DMS153 (cell line): ENCODE measurements around the gene TGFBR3.
"Not testable (repeated sequence)": the region's sequence is repeated elsewhere in the genome, so short reads cannot be mapped to it uniquely, and the experiment has no call there.

Experiments used
- DNase-seq: peaks from one replicate; lab custom pipeline; 2025; lab: John Stamatoyannopoulos, UW

Gene TGFBR3

DNA sequence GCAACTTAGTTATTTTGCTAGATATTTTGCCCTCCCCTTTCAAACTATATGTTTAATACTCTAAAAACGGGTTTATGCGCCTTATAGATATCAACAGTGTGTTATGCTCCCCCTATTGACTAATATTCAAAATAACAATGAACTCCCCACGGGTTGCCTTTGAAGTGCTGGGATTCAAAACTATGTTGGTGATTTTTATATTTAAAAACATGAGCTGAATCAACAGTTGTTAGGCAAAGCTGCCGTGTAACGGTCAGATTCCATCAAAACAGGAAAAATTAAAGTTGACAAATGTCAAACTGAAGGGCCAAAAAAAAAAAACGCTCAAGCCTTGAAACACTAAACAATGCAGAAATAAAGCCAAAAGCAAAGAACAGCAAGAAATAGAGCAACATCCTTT, 2.5 kb downstream of the TGFBR3 start:
- DNase-seq, result no peak

DNA sequence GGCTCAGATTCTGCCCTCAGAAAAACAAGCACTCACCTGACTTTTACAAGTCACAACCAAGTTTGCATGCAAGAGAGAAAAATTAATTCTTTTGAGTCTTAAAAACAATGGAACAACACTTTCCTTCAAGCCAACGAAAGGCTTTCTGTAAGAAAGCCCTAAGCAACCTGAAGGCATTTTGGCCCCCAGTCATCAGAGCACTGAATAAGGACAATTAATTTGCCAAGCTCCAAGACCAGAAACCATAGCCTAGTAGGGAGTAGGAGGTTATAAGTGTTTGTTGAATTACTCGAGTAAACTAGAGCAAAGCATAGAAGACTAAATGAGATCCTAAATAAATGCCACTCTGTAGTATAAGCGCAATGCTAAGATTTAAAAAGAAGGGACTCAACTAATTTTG, 4.7 kb downstream of the TGFBR3 start:
- no peak for DNase-seq

DNA sequence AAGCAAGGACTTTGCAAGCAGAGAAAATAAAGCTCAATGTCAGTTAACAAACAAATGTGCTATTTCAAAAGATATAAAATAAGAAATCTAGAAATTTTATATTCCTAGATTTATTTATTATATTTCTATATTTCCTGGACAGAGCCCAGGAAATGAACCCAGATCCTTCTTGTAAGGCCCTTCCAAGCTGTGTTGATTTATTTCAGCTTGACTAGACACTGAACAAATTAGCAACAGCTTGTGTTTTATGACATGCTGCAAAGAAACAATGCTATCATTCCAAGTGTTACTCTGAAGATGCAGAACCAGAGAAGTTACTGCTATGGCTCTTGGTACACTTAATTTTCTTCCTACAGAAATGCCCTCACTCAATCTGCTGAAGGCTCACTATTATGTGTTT, 6.2 kb downstream of the TGFBR3 start:
- DNase-seq, result no peak

DNA sequence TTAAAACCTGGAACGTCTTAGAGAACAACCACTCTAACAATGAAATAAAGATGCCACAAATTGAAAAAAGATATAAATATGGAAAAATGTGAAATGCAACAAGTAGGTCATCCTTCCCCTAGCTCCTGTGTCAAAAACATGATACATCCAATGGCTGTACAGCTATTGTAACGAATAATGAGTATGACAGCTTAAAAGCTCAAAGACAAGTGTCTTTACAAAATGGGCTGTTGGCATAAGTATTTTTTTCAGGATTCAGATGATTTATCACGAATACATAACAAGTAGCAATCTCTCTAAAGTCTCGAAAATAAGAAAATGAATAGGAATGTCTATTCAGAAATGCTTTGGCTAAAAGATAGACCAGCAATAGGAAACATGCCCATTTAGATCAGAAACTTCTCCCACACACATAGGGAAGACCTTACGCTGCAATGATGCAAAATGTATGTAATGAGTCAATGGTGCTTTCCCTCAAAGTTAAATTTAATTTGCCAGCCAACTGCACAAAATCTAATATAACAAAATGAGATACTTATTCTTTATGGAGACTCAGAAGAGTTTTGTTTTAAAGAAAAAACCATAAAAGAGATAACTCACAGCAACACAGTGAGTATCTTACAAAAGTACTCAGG, 8.3 kb downstream of the TGFBR3 start:
- no peak for DNase-seq

DNA sequence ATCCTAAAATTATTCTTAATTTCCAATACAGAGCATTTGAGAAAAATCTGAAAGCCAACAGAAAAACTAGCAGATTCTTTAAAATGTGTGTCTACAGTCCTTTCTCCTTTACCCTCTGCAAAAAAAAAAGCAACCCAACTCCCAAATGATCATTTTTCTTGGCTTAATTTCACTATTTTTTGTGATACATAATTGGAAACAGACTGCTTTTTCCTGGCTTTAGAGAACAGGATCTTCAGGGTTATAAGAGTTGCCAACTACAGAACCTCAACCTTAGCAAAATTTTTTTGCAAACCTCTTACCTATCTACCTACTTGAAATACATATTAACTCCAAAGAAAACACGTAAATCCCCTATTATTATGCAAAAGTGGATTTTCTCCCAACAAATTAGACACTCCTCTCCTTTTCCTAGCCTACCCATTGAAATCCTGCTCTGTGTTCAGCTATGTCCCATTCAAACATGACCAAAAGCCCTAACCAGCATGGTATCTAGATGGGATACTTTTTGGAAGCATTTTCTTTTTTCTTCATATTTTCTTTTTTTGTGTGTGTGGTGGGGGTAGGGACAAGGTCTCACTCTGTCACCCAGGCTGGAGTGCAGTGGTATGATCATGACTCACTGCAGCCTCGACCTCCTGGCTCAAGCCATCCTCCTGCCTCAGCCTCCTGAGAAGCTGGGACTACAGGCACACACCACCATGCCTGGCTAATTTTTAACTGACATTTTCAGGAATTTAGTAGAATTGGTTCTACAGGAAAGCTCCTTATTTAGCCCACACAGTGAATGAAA, 9.0 kb downstream of the TGFBR3 start:
- DNase-seq, result no peak

DNA sequence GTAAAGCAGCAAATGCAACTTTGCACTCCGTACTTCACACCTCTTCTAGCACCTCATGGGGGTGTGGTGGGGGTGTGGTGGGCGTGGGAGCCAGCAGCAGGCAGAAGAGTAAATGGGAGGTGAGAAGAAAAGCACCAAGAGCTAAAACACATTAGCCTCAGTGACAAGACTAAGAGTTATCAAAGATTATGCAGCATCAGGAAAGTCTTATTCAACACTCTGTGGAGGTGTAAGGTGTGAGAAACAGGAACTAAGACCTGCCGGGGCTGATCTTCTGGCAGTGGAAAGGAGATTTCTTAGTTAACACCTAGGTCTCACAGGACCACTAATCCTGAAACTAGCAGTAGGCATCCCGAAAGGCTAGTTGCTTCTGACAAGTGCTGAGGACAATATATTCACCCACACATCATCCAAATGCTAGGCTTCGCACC, 9.9 kb downstream of the TGFBR3 start:
- DNase-seq, result no peak

DNA sequence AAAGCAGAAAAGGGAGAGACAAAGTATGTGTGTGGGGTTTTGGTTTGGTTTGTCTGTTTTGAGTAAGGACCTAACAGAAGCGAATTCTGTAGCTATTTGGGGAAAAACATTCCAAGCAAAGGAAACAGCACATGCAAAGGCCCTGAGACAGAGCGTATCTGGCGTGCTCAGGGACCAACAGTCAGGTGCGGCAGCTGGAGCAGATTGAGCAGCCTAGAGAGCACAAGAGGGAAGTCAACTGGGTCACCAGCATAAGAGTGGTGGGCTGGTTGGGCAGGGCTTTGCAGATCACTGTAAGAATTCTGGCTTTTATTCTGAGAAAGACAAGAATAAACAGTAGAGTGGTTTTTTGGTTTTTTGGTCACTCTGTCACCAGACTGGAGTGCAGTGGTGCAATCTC, 11.8 kb downstream of the TGFBR3 start:
- DNase-seq, result no peak

DNA sequence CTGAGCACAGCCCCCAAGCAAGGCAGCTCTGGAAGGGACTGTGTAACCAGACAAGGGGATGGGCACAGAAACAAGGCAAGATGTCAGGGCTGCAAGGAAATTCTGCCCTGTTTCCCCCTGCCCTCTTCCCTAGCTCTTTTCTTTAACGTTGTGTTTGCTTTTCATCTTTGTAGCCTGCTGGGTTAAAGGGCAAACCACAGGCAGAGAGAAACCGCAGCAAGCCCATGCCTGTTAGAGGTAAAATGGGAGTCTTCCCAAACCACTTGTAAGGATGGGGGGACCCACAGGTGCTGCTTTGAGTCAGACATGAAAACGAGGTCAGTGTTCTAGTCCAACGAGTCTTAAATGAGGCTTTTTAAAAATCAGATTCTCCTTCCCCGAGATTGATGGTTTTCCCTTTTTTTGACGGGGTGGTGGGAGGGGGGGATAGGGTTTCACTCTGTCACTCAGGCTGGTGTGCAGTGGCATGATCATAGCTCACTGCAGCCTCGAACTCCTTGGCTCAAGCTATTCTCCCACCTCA, 13.3 kb downstream of the TGFBR3 start:
- DNase-seq, result no peak

DNA sequence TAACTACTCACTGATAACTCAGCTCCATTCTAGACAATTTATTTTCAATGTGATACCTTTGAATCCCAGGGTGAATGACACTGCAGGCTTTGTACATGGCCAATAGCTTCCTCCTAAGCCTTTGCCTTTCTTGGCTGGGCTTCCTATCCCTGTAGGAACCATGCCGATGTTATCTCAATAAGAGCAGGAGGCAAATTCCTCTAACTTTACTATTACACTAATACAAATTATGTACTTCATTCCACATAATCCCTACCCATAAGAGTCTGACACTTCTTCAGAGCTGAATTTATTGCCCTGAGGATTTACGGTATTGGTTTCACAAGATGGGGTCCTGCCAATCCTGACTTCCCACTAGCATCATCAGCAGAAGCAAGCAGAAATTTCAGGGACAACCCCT, 14.0 kb downstream of the TGFBR3 start:
- DNase-seq, result no peak

DNA sequence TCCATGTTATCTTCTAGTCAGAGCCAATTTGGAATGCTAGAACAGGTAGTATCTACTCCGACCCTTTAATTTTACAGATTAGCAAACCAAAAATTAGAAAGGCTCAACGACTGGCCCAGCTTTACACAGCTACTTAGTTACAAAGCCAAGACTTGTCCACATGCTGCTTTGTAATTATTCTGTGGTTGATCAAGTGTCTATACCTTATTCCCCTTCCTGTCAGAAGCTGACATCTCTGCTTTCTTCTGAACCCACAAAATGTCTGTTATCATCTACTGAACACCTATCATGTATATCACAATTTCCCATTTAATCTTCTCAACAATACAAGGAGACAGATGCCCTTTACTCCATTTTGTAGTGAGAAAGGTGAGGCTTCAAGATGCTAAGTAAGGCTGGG, 15.6 kb downstream of the TGFBR3 start:
- DNase-seq, result no peak

DNA sequence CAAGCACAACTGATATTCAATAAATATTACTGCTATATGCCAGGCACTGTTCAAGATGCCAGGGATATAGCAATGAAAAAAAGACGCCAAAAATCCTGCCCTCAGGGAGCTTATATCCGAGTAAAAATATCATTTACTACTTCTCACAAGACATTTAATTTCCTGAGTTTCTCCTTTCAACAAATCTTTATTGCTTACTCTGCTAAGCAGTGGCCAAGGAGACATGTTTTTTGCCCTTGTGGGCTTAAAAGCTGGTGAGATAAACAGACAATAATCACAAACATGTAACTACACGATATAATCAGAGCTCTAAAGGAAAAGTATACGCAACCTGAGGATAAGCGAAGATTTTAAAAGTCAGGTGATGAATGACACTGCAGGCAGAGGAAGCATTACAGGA, 19.5 kb downstream of the TGFBR3 start:
- DNase-seq, result no peak

DNA sequence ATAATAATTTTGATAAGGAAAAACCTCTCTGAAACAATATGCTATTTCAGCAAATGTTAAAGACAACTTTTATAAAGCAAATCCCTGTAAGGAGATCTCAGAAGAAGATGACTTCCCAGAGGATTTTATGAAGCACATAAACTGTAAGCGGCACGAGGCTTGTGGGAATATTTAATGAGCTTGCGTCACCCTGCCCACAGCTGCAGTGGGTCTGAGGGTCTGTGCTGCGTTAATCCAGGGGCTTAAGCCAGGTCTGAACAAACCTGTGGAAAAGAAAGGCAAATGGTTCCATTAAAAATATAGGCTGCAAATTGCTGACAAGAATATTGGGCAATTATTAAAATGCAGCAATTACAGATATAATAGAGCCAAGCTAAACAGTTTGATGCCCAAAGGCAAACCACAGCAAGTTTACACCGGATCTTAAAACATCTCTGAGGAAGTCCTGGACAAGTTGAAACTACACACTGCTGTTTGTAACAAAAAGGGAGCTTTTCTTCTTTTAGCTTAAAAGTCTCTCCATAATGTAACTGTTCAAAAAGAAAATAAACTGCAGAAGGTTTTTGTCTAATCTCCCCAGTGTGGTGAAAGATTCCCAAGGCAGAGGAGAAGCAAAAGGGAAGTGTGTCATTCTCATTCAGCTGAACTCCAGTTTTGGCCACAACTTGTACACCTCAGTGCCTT, 21.8 kb downstream of the TGFBR3 start:
- no peak for DNase-seq

DNA sequence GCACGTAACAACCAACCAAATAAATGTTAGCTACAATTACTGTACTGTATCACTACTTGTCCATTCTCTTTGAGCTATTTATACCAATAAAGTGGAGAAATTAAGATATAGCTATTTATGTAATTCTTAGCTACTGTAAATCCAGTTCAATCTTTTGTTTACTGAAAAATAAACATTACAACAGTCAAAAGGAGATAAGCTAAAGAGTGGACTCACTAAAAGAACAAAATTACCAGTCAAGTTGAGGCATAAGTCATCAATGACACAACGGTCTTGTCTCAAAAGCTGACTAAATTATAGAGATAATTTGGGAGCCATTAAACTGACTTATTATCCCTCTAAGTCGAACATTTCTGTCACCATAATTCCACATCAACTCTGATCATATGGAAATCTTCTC, 22.5 kb downstream of the TGFBR3 start:
- DNase-seq, result no peak

DNA sequence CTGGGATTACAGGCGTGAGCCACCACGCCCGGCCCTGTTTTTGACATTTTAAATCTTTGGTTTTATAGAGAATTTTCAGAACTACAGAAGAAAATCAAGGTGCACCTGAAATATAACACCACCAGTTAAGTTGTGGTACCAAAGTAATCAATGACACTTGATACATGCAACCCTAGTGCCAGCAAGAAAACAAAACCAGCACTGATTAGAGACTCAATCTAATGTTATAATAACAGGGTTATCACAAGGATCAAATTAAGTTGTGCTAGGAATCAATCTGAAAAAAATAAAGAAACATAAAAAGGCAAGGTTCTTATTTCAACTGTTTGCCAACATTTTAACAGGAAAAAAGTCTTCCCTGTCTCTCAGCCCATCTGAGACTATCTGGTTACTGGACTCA, 23.8 kb downstream of the TGFBR3 start:
- DNase-seq, result no peak

DNA sequence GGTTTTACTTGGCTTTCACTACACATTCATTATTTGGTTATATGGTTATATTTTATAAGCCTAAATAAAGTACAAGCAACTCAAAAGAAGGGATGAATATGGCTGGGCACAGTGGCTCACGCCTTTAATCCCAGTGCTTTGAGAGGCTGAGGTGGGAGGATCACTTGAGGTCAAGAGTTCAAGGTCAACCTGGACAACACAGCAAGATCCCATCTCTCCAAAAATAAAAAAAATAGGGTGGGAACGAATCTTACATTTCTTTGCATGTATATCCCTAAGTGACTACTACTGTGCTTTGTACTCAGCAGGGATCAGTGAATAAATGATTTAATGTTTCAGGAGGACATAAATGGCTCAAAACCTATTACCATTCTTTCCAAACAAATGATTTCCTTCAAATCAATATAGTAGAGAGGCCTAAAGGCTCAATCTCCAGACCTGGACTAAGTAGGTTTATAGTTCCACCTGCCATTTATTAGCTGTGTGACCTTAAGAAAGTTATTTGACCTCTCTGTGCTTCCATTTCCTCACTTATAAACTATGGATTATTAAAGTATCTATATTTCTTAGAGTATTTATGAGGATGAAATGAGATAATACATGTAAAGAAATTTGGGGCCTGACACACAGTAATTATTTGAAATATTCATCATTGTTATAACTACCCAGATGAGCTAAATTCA, 28.3 kb downstream of the TGFBR3 start:
- DNase-seq, result no peak

DNA sequence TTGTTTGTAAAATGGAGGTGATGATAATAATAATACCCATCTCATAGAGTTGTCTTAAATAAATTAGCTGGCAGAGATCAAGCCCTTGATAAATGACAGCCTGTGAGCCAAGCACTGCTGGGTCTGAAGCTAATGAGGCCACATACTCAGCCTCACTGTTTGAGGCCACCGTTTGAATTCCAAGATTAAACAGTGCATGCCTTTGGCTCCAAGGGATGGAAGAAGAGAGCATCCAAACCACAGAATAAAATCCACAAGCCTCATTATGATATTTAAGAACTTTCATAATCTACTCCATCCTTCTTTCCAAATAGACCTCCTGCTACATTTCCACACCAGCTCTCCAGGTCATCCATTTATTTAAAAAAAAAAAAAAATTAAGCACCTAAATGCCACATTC, 29.0 kb downstream of the TGFBR3 start:
- no peak for DNase-seq

DNA sequence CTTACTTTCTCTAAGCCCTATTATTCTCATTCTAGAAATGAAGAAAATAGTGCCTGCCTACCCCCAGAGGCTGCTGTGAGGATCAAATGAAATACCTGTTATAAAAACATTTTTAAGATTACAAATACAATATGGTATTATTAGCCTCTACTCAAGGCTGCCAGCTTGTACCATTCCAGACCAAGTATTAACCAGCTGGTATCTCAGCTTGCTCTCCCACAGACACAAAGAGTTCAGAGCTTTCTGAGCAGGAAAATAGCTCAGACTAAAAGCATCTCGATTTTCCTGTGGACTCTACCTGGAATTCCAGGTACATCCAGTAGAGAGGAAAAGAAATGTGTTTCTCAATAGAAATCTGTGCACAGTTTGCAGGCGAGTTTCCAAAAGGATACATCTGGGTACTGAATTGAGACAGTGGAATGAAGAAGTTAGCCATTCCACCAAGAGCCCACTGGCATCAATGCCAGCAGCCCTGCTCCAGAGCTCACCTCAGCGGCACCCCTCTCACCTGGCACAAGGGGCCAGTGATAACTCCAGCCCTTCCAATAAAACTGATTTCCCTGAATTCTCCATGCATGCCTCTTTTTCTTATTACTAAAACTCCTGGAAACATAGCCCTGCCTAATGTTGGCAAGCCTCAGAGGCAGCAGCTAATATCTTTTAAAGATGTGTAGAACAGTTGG, 31.0 kb downstream of the TGFBR3 start:
- no peak for DNase-seq

DNA sequence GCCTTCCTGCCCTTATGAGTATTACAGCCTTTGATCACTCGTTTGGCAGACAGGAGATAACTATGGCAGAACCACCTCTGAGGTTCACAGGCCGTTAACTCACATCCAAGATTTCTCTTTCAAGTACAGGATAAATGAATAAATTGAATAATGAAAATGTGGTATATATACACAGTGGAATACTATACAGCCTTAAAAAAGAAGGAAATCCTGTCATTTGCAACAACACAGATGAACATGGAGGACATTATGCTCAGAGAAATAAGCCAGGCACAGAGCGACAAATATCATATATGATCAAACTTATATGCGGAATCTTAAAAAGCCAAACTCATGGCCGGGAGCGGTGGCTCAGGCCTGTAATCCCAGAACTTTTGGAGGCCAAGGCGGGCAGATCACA, 32.6 kb downstream of the TGFBR3 start:
- no peak for DNase-seq

DNA sequence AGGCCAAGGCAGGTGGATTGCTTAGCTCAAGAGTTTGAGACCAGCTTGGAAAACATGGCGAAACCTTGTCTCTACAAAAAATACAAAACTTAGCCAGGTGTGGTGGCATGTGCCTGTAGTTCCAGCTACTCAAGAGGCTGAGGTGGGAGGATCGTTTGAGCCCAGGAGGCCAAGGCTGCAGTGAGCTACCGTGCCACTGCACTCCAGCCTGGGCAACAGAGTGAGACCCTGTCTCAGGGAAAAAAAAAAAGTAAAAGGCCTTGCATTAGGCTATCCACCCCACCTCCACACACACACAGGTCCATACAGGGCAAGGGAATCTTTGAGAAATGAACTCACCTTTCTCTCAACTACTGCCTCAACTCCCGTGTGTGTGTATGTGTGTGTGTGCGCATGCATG, 33.9 kb downstream of the TGFBR3 start:
- DNase-seq, result not testable (repeated sequence)

DNA sequence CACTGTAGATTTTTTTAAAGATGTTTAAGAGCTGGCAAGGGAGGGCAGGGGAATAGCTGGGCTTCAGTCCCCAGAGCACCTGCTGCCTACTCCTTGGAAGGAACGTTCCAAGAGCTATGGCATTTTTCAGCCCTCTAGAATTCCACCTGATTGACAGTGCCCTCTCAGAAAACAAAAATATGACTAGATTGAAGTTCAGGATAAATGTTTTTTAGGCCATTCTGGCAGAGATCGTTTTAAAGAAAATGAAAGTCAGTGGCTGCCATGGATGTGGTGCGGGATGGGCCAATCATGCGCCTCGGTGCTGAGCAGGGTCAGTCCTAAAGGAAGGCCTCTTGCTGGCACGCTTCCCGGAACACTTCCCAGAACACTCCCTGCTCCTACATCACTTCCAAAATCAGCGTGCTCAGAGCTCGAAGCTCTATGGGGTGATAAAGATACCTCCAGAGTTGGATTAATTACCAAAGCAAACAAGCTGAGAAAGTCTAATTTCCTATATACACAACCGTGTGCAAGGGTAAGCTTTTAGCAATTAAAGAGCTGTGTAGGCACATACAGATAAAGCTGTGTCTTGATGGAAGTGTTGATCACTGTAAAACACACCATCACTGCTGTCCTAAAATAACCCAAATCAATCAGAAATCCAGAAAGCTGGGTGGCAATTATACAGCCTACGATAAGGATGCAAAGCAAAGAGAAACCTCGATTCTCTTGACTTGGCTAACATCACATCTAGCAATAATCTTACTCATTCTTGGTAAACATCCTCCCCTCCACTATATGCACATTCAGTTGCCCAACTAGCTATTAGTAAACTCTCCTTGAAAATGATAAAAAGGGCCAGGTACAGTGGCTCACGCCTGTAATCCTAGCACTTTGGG, 34.6 kb downstream of the TGFBR3 start:
- DNase-seq, result peak; percentile 84

DNA sequence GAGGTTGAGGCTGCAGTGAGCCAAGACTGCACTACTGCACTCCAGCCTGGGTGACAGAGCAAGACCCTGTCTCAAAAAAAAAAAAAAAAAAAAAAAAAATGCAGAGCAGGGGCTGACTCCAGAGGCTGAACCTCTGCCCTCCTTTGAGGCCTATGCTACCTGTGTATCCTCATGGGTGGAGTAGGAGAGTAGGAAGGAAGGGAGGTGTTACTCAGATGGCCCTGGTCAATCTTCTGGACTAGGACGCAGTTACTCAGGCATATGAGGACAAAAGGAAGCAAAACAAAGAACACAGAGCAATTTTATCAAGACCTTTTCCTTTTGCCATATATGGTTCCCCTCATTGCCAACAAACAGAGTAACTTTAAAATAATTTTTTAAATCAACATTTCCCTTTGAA, 35.2 kb downstream of the TGFBR3 start:
- DNase-seq, result no peak
